LoVo (cell line): ENCODE measurements around the gene HCAR2.
"Not testable (repeated sequence)": the region's sequence is repeated elsewhere in the genome, so short reads cannot be mapped to it uniquely, and the experiment has no call there.

Experiments
- DNase-seq: peaks from one replicate; pipeline ENCODE4 v3.0.0-alpha.2; 2016; ENCODE audit warnings: low spot score

Gene HCAR2

GRCh38 chr12:122665349-122665748 lies 37.8 kb downstream of the HCAR2 start:
- DNase-seq = no peak

- no peak for DNase-seq
Observed at GRCh38 chr12:122661938-122662337, 41.2 kb downstream of the HCAR2 start.

GRCh38 chr12:122661246-122661645 lies 41.9 kb downstream of the HCAR2 start:
- no peak for DNase-seq

- DNase-seq = no peak
Observed at GRCh38 chr12:122659579-122659978, 43.6 kb downstream of the HCAR2 start.

- DNase-seq = no peak
Observed at GRCh38 chr12:122656298-122656697, 46.9 kb downstream of the HCAR2 start.

- not testable (repeated sequence) for DNase-seq
Observed at GRCh38 chr12:122653291-122653690, 49.9 kb downstream of the HCAR2 start.

- DNase-seq = no peak
Observed at GRCh38 chr12:122651520-122652224, 51.5 kb downstream of the HCAR2 start.
